Suprapubic skin (tissue), 3 donors: ENCODE results near the gene MCFD2.

ENCODE experiments used
- CTCF ChIP-seq, 2 donors: fragments of 200-600 bp in 1 of 2; fragments of 450-650 bp in 1 of 2; sonication (generic) in 1 of 2; IDR thresholded peaks; one replicate each; pipeline ENCODE4 v1.5.1; 2016 to 2019; ENCODE audit warnings: antibody characterized with exemption in 2 of 2, mild to moderate bottlenecking in 1 of 2, moderate library complexity in 1 of 2
- EP300 ChIP-seq: sonication (generic); formaldehyde crosslinking; IDR thresholded peaks from one replicate; pipeline ENCODE4 v1.6.1; 2017; ENCODE audit warnings: antibody characterized with exemption
- POLR2A ChIP-seq, 2 donors: fragments of 450-650 bp; IDR thresholded peaks; one replicate each; pipeline ENCODE4 v1.6.1; 2017; ENCODE audit warnings: antibody characterized with exemption in 2 of 2, mild to moderate bottlenecking in 2 of 2, moderate library complexity in 2 of 2

- TF ChIP-seq CTCF (IDR thresholded peaks at IDR 0.05) (no peak), EP300 (no peak), POLR2A (IDR thresholded peaks at IDR 0.05) (no peak)
Measured at GRCh38 chr2:46871976-46872381, 43.6 kb downstream of the MCFD2 start.
